Activated CD8-positive, alpha-beta memory T cell treated with anti-CD3 and anti-CD28 coated beads for 48 hours (primary cell): ENCODE data around the gene ZDHHC11B.
A peak's percentile ranks its signal among the peaks of the same experiment; 100 is the strongest.
"Not testable (repeated sequence)": the region's sequence is repeated elsewhere in the genome, so short reads cannot be mapped to it uniquely, and the experiment has no call there.

Source experiments
- DNase-seq, 3 experiments: peaks; one replicate each; pipeline ENCODE4 v3.0.0-alpha.2; 2020; ENCODE audit warnings: low read depth in 2 of 3, low spot score in 2 of 3

ZDHHC11B gene

DNA sequence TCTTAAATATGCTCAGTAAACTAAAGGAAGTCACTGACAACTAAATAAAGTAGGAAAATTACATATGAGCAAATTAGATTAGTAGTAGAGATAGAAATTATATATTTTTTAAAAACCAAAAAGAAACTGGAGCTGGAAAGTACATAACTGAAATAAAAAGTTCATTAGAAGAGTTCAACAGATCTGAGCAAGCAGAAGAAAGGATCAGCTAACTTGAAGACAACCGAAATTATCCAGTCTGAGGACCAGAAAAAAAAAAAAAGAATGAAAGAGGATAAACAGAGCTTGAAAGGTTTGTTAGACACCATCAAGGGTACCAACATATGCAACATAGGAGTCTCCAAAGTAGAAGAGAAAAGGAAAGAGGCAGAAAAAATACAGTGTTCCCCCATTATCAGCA, 65.2 kb downstream of the ZDHHC11B start:
- not testable (repeated sequence) for DNase-seq

- DNase-seq, result no peak
Measured at GRCh38 chr5:717143-717542, 67.4 kb downstream of the ZDHHC11B start.

- DNase-seq, result not testable (repeated sequence)
Measured at GRCh38 chr5:716740-717139, 67.8 kb downstream of the ZDHHC11B start.

DNA sequence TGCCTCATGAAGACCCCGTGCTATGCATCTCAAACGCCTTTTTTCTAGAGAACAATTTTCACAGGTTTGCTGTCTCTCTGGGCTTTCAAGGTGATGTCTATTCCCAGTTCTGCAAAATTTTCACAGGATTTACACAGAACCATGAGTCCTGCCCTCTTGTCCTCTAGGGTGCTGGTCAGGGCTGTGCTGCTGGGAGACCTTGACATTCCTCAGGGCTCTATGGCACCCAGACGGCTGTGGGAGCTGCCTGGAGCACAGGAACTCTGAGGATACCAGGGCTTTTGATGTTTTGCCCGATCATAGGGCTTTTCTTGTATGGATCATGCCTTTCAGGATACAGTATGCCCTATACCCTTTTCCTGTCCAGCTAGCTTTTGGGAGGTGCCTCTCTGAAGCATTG, 68.9 kb downstream of the ZDHHC11B start:
- DNase-seq, result not testable (repeated sequence)

GRCh38 chr5:714215-715118, 70.1 kb downstream of the ZDHHC11B start:
- DNase-seq, result not testable (repeated sequence)

DNA sequence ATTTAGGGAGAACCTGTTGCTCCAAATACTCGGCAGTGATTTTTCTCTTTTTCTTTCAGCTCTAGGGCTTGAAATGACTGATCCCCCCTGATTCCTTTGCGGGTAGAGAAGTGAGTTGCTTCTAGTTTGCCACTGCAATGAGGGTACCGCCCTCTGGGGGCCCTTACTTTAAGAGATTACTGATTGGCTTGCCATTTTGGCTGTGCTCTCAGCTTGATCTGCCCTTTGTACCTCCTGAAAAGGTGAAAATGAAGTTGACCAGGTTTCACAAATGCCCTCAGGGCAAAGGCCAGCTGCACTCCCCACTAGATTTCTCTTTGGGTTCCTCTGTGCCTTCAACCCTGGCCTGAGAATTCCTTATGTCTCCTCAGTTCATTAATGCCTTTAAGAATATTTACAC, 70.8 kb downstream of the ZDHHC11B start:
- not testable (repeated sequence) for DNase-seq

- DNase-seq, result not testable (repeated sequence)
Measured at GRCh38 chr5:708848-709517, 75.5 kb downstream of the ZDHHC11B start.

- DNase-seq, result not testable (repeated sequence)
Measured at GRCh38 chr5:708374-708773, 76.2 kb downstream of the ZDHHC11B start.

DNA sequence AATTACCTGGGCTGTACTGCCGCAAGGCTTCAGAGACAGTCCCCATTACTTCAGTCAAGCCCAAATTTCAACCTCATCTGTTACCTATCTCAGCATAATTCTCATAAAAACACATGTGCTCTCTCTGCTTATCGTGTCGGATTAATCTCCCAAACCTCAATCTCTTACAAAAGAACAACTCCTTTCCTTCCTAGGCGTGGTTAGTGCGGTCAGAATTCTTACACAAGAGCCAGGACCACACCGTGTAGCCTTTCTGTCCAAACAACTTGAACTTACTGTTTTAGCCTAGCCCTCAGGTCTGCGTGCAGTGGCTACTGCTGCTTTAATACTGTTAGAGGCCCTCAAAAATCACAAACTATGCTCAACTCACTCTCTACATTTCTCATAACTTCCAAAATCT, 78.4 kb downstream of the ZDHHC11B start:
- DNase-seq, result not testable (repeated sequence)

GRCh38 chr5:696753-697702, 87.5 kb downstream of the ZDHHC11B start:
- not testable (repeated sequence) for DNase-seq

GRCh38 chr5:696191-696590, 88.3 kb downstream of the ZDHHC11B start:
- DNase-seq, result not testable (repeated sequence)

GRCh38 chr5:695475-695874, 89.1 kb downstream of the ZDHHC11B start:
- DNase-seq, result not testable (repeated sequence)

GRCh38 chr5:694042-694431, 90.5 kb downstream of the ZDHHC11B start:
- not testable (repeated sequence) for DNase-seq

GRCh38 chr5:693271-694041, 91.1 kb downstream of the ZDHHC11B start, which contains the start of gene TPPP:
TPPP (minus strand) TSS chr5:693352; CDS start chr5:678060, 15,292 bp downstream.
- DNase-seq, result peak; percentile 54 to 62 (median 57)

GRCh38 chr5:692529-693041, 91.9 kb downstream of the ZDHHC11B start:
- not testable (repeated sequence) for DNase-seq

GRCh38 chr5:691817-692528, 92.6 kb downstream of the ZDHHC11B start:
- DNase-seq, result no peak

- not testable (repeated sequence) for DNase-seq
Measured at GRCh38 chr5:691049-691448, 93.5 kb downstream of the ZDHHC11B start.

- not testable (repeated sequence) for DNase-seq
Measured at GRCh38 chr5:690293-690692, 94.2 kb downstream of the ZDHHC11B start.

GRCh38 chr5:688348-689010, 96.0 kb downstream of the ZDHHC11B start:
- DNase-seq, result not testable (repeated sequence)
